HG03442 (cell line): Measurements from ENCODE around the gene DEXI.

Experiments
- ATAC-seq: cut with Tn5 transposase; IDR thresholded peaks from one replicate; pipeline ENCODE4 v1.9.1; 2021; ENCODE audit warnings: mild to moderate bottlenecking, moderate library complexity; ENCODE audit not compliant: unreplicated experiment

Gene DEXI

GRCh38 chr16:10941935-10942351, 325 bp downstream of the DEXI start:
- ATAC-seq: peak; percentile 1

GRCh38 chr16:10941127-10941933, 938 bp downstream of the DEXI start:
- ATAC-seq: no peak

GRCh38 chr16:10940501-10941079, 1.7 kb downstream of the DEXI start:
- ATAC-seq: no peak

GRCh38 chr16:10939649-10940234, 2.5 kb downstream of the DEXI start:
- no peak for ATAC-seq

- no peak for ATAC-seq
These were observed 3.2 kb downstream of the DEXI start for GRCh38 chr16:10938796-10939648.

- no peak for ATAC-seq
These were observed 3.9 kb downstream of the DEXI start for GRCh38 chr16:10938321-10938720.

GRCh38 chr16:10937068-10937859, 5.0 kb downstream of the DEXI start:
- no peak for ATAC-seq

- no peak for ATAC-seq
These were observed 5.8 kb downstream of the DEXI start for GRCh38 chr16:10936272-10936984.

GRCh38 chr16:10935226-10935915, 6.9 kb downstream of the DEXI start:
- ATAC-seq: no peak

GRCh38 chr16:10934325-10935107, 7.8 kb downstream of the DEXI start:
- ATAC-seq: no peak

- no peak for ATAC-seq
These were observed 8.4 kb downstream of the DEXI start for GRCh38 chr16:10933865-10934264.

GRCh38 chr16:10932959-10933710, 9.1 kb downstream of the DEXI start:
- no peak for ATAC-seq

GRCh38 chr16:10931977-10932632, 10.2 kb downstream of the DEXI start:
- no peak for ATAC-seq

- no peak for ATAC-seq
These were observed 11.1 kb downstream of the DEXI start for GRCh38 chr16:10931134-10931533.

- ATAC-seq: no peak
These were observed 11.5 kb downstream of the DEXI start for GRCh38 chr16:10930755-10931093.

- no peak for ATAC-seq
These were observed 12.2 kb downstream of the DEXI start for GRCh38 chr16:10929853-10930754.
